ENCODE measurements around the gene RNF186.

The RNF186 gene

GRCh38 chr1:19814681-19815503, at the start of gene RNF186:
Gene RNF186, minus strand, starts transcription at chr1:19815283. Its CDS starts 182 bp downstream, at chr1:19815101.
- H3K4me3 ChIP-seq (ENCODE audit: low read depth, low read length), result no peak within 1 kb of the TSS
- TF ChIP-seq HOXA7 (CRISPR knock-in tag; IDR thresholded peaks at IDR 0.05; ENCODE audit: borderline replicate concordance) (no peak), ZNF148 (tag by site-specific recombination; IDR thresholded peaks at IDR 0.05; ENCODE audit: borderline replicate concordance) (no peak), ZNF510 (tag by site-specific recombination; IDR thresholded peaks at IDR 0.05; ENCODE audit: insufficient replicate concordance) (no peak), ZNF175 (tag by site-specific recombination; IDR thresholded peaks at IDR 0.05) (no peak), ZNF501 (tag by site-specific recombination; IDR thresholded peaks at IDR 0.05) (no peak), ZFP3 (tag by site-specific recombination; IDR thresholded peaks at IDR 0.05; ENCODE audit: low read depth) (no peak), ZIC2 (tag by site-specific recombination; IDR thresholded peaks at IDR 0.05) (peak; percentile 38), MZF1 (tag by site-specific recombination; IDR thresholded peaks at IDR 0.05; ENCODE audit: borderline replicate concordance) (no peak)
- TF ChIP-seq, protein P1, sequence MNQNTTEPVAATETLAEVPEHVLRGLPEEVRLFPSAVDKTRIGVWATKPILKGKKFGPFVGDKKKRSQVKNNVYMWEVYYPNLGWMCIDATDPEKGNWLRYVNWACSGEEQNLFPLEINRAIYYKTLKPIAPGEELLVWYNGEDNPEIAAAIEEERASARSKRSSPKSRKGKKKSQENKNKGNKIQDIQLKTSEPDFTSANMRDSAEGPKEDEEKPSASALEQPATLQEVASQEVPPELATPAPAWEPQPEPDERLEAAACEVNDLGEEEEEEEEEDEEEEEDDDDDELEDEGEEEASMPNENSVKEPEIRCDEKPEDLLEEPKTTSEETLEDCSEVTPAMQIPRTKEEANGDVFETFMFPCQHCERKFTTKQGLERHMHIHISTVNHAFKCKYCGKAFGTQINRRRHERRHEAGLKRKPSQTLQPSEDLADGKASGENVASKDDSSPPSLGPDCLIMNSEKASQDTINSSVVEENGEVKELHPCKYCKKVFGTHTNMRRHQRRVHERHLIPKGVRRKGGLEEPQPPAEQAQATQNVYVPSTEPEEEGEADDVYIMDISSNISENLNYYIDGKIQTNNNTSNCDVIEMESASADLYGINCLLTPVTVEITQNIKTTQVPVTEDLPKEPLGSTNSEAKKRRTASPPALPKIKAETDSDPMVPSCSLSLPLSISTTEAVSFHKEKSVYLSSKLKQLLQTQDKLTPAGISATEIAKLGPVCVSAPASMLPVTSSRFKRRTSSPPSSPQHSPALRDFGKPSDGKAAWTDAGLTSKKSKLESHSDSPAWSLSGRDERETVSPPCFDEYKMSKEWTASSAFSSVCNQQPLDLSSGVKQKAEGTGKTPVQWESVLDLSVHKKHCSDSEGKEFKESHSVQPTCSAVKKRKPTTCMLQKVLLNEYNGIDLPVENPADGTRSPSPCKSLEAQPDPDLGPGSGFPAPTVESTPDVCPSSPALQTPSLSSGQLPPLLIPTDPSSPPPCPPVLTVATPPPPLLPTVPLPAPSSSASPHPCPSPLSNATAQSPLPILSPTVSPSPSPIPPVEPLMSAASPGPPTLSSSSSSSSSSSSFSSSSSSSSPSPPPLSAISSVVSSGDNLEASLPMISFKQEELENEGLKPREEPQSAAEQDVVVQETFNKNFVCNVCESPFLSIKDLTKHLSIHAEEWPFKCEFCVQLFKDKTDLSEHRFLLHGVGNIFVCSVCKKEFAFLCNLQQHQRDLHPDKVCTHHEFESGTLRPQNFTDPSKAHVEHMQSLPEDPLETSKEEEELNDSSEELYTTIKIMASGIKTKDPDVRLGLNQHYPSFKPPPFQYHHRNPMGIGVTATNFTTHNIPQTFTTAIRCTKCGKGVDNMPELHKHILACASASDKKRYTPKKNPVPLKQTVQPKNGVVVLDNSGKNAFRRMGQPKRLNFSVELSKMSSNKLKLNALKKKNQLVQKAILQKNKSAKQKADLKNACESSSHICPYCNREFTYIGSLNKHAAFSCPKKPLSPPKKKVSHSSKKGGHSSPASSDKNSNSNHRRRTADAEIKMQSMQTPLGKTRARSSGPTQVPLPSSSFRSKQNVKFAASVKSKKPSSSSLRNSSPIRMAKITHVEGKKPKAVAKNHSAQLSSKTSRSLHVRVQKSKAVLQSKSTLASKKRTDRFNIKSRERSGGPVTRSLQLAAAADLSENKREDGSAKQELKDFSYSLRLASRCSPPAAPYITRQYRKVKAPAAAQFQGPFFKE (tag by site-specific recombination; IDR thresholded peaks at IDR 0.05; ENCODE audit: borderline replicate concordance), result no peak
- no peaks in the 10 kb centered on the region for H3K36me3 ChIP-seq (ENCODE audit: control insufficient read depth in 2 of 2, insufficient read depth in 1 of 2, low read length in 2 of 2)
- ChIA-PET POLR2A (no interaction called here), CTCF (interaction anchor here (0.6 to 5.0 kb wide), 3 partner anchors 52 to 77 kb away, joined by 3 to 27 read pairs (median 4); no protein-coding TSS in a partner anchor)
- H3K4me1 ChIP-seq (ENCODE audit: control insufficient read depth, insufficient read depth, low read length), result peaks cover 9% of the 10 kb centered on the region
- no peaks in the 10 kb centered on the region for H3K9me3 ChIP-seq (ENCODE audit: control insufficient read depth, insufficient read depth, low read depth, low read length)
- no peak within 1 kb of the TSS for H3K27ac ChIP-seq (ENCODE audit: extremely low read depth, low read depth, low read length)

DNA sequence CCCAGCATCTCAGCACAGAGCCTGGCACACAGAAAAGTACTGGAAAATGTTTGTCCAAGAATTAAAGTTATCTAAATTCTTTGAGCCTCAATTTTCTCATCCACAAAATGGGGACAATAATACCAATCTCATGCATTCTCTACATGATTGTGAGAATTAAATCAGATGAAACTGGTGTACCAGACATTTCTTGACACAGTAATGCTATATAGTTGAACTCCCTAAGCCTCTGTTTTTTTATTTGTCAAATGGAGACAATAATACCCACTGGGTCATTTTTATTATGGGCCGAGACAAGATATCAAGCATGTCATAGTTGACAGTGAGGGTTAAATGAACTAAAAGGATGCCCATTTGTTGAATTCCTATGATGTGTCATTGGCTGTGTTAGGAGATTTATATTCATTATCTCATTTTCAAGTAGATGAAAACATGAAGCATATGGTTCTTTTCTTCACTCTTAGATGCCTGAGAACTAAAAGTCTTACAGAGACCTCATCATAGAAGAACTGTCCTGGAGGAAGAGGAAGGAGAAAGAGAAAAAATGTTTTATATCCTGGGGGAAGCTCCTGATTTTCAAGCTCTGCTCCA, 49.6 kb upstream of the RNF186 start:
- ChIA-PET POLR2A (no interaction called here), CTCF (interaction anchor here (0.8 kb wide), 1 partner anchor 57 kb away, joined by 3 read pairs; no protein-coding TSS in a partner anchor)
- H3K4me3 ChIP-seq (ENCODE audit: low read depth, low read length), result no peak overlapping the region
- no peak overlapping the region for H3K27ac ChIP-seq (ENCODE audit: extremely low read depth, low read depth, low read length)
- H3K9me3 ChIP-seq (ENCODE audit: control insufficient read depth, insufficient read depth, low read depth, low read length), result no peaks in the 10 kb centered on the region
- no peaks in the 10 kb centered on the region for H3K4me1 ChIP-seq (ENCODE audit: control insufficient read depth, insufficient read depth, low read length)
- no peaks in the 10 kb centered on the region for H3K36me3 ChIP-seq (ENCODE audit: control insufficient read depth in 2 of 2, insufficient read depth in 1 of 2, low read length in 2 of 2)
- no peak for TF ChIP-seq ZNF792 (tag by site-specific recombination; IDR thresholded peaks at IDR 0.05)
- TF ChIP-seq ZNF548 (tag by site-specific recombination; IDR thresholded peaks at IDR 0.05), result no peak
- TF ChIP-seq, protein P2, sequence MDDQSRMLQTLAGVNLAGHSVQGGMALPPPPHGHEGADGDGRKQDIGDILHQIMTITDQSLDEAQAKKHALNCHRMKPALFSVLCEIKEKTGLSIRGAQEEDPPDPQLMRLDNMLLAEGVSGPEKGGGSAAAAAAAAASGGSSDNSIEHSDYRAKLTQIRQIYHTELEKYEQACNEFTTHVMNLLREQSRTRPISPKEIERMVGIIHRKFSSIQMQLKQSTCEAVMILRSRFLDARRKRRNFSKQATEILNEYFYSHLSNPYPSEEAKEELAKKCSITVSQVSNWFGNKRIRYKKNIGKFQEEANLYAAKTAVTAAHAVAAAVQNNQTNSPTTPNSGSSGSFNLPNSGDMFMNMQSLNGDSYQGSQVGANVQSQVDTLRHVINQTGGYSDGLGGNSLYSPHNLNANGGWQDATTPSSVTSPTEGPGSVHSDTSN (CRISPR knock-in tag; IDR thresholded peaks at IDR 0.05), result no peak
